Ovary (tissue), 9 donors: ENCODE measurements around the gene ANKIB1. TPM values are rescaled to one million over a fixed set of nuclear protein-coding genes. Genes with fewer than 3 reads are reported as not detected.
"Not testable (repeated sequence)": the region's sequence is repeated elsewhere in the genome, so short reads cannot be mapped to it uniquely, and the experiment has no call there.

Source experiments
- DNase-seq, 5 donors: peaks; one replicate each; pipeline ENCODE4 v3.0.0-alpha.2; 2019 to 2020
- H3K27ac ChIP-seq, 2 donors: fragments of 200-600 bp; one replicate each; pipeline versions ENCODE4 v1.5.1 to v1.8.0; 2019 to 2022
- H3K27me3 ChIP-seq: fragments of 200-600 bp; one replicate; pipeline ENCODE4 v1.8.0; 2022
- H3K36me3 ChIP-seq: fragments of 200-600 bp; sonication (generic); one replicate; pipeline ENCODE4 v1.5.1; 2019
- H3K4me1 ChIP-seq: one replicate; pipeline ENCODE4 v1.8.1; 2013; ENCODE audit warnings: mild to moderate bottlenecking, moderate library complexity; ENCODE audit not compliant: insufficient read depth
- H3K4me3 ChIP-seq: fragments of 200-600 bp; sonication (generic); one replicate; pipeline ENCODE4 v1.5.1; 2017
- H3K9me3 ChIP-seq, 2 donors: fragments of 200-600 bp in 1 of 2; sonication (generic) in 1 of 2; one replicate each; pipeline versions ENCODE4 v1.5.1 to v1.8.1; 2013 to 2019; ENCODE audit warnings: mild to moderate bottlenecking in 1 of 2, moderate library complexity in 1 of 2
- CTCF ChIP-seq, 3 donors: fragments of 450-650 bp in 2 of 3; fragments of 200-600 bp in 1 of 3; IDR thresholded peaks; one replicate each; pipeline versions ENCODE4 v1.5.1 to v1.8.0; 2016 to 2022; ENCODE audit warnings: antibody characterized with exemption in 3 of 3, mild to moderate bottlenecking in 1 of 3
- EP300 ChIP-seq: sonication (generic); formaldehyde crosslinking; IDR thresholded peaks from one replicate; pipeline ENCODE4 v1.6.1; 2017; ENCODE audit warnings: antibody characterized with exemption
- POLR2A ChIP-seq: fragments of 450-650 bp; IDR thresholded peaks from one replicate; pipeline ENCODE4 v1.6.1; 2017; ENCODE audit warnings: antibody characterized with exemption, mild to moderate bottlenecking, moderate library complexity
- WGBS, 3 donors: extraction: QIAGEN DNeasy Blood & Tissue Kit in 1 of 3; methylation state at CpG; one replicate each; pipeline versions ENCODE4 v1.1.5 to v1.1.7; 2013 to 2017; 5-methylcytosine and 5-hydroxymethylcytosine counted together
- intact Hi-C, 4 donors: fragments of 100-400 bp; cut with DNase I; formaldehyde crosslinking; loops; one replicate each; pipeline versions ENCODE4 v1.11.0 to v1.15.1; 2022 to 2023
- polyA plus RNA-seq, 2 donors: library from polyadenylated mRNA; stranded (reverse); fragments of 200-250 nt in 1 of 2; fragments of 350-450 nt in 1 of 2; fragmentation: Illumina TruSeq in 1 of 2; extraction: RNeasy Lipid Tissue Mini Kit (QIAGEN cat#74804) in 1 of 2; gene quantifications; one replicate each; pipeline ENCODE4 v1.2.3, GENCODE V29; 2013 to 2014
- total RNA-seq, 7 donors: library from RNA; depleted of rRNA in 2 of 7; stranded (reverse); fragments of >200 nt in 2 of 7; fragmentation: NEBNext Ultra II Directional in 3 of 7; extraction: Animal tissue kit (Norgen Biotek cat#: 25700) in 3 of 7; gene quantifications; one replicate each; pipeline versions ENCODE4 v1.1.0 to v1.2.4, GENCODE V29; 2016 to 2023
- donor health status: DM: no; HTN: no; CAD: no; lungs with moderate emphysema.
- donor health status: DM: no; HTN: no; CAD: no.
- donor health status: Bipolar disorder and iron deficiency.
- donor health status: DM: yes; HTN: yes; CAD: no.
- donor health status: DM: no; HTN: no; CAD: no.
- donor health status: DM: yes; HTN: yes; CAD: no.

The ANKIB1 gene
- total and polyA plus RNA-seq, 9 donors: 11.3 to 83.1 (median 60.1) TPM

- Histone ChIP-seq H3K9me3 (no peaks in the 10 kb centered on the region), H3K4me1 (peaks cover 1% of the 10 kb centered on the region), H3K4me3 (no peak overlapping the region), H3K36me3 (no peaks in the 10 kb centered on the region), H3K27ac (no peak overlapping the region), H3K27me3 (no peaks in the 10 kb centered on the region)
- 88 to 93% (median 92%) methylated on average over 6 of the region's 6 CpGs for WGBS, 3 donors
- intact Hi-C loops: no loop called here
- TF ChIP-seq EP300 (no peak), CTCF (IDR thresholded peaks at IDR 0.05) (no peak), POLR2A (no peak)
- DNase-seq: no peak
Observed at GRCh38 chr7:92404170-92404614, 158.4 kb downstream of the ANKIB1 start.

- H3K27me3 ChIP-seq: no peaks in the 10 kb centered on the region
- no peaks in the 10 kb centered on the region for H3K9me3 ChIP-seq
- H3K36me3 ChIP-seq: no peaks in the 10 kb centered on the region
- 94 to 100% (median 100%) methylated on average over 1 of the region's 1 CpG for WGBS, 3 donors
- DNase-seq: no peak
- H3K27ac ChIP-seq: no peak overlapping the region
- TF ChIP-seq CTCF (IDR thresholded peaks at IDR 0.05): no peak
- no peak for TF ChIP-seq EP300
- no peak for TF ChIP-seq POLR2A
- no peak overlapping the region for H3K4me3 ChIP-seq
- peaks cover 1% of the 10 kb centered on the region for H3K4me1 ChIP-seq
- intact Hi-C loops: no loop called here
Observed at GRCh38 chr7:92409357-92409756, 163.6 kb downstream of the ANKIB1 start.

GRCh38 chr7:92410162-92410561, 164.4 kb downstream of the ANKIB1 start:
- H3K9me3 ChIP-seq, H3K27me3 ChIP-seq, H3K4me1 ChIP-seq, H3K4me3 ChIP-seq, DNase-seq, intact Hi-C loops, H3K36me3 ChIP-seq, H3K27ac ChIP-seq: not testable (repeated sequence)
- 84 to 91% (median 86%) methylated on average over 6 of the region's 6 CpGs for WGBS, 3 donors

GRCh38 chr7:92412745-92413144, 167.0 kb downstream of the ANKIB1 start:
- Histone ChIP-seq H3K4me1 (peaks cover 1% of the 10 kb centered on the region), H3K36me3 (no peaks in the 10 kb centered on the region), H3K4me3 (no peak overlapping the region), H3K27me3 (no peaks in the 10 kb centered on the region), H3K9me3 (no peaks in the 10 kb centered on the region), H3K27ac (no peak overlapping the region)
- no peak for DNase-seq
- 82 to 84% (median 83%) methylated on average over 11 of the region's 11 CpGs for WGBS, 3 donors
- intact Hi-C loops: no loop called here
- TF ChIP-seq CTCF (IDR thresholded peaks at IDR 0.05): no peak
- no peak for TF ChIP-seq POLR2A
- TF ChIP-seq EP300: no peak

- no peak for DNase-seq
Observed at GRCh38 chr7:92413550-92413949, 167.8 kb downstream of the ANKIB1 start.

More at GRCh38 chr7:92413550-92413949, 167.8 kb downstream of the ANKIB1 start:
- no peaks in the 10 kb centered on the region for H3K9me3 ChIP-seq
- no peak overlapping the region for H3K4me3 ChIP-seq
- 49 to 64% (median 58%) methylated on average over 5 of the region's 5 CpGs for WGBS, 3 donors
- H3K27ac ChIP-seq: no peak overlapping the region
- no peak for TF ChIP-seq CTCF (IDR thresholded peaks at IDR 0.05)
- no peak for TF ChIP-seq POLR2A
- no peak for TF ChIP-seq EP300
- no peaks in the 10 kb centered on the region for H3K27me3 ChIP-seq
- intact Hi-C loops: no loop called here
- no peaks in the 10 kb centered on the region for H3K36me3 ChIP-seq
- no peaks in the 10 kb centered on the region for H3K4me1 ChIP-seq
